RCC 7860 (cell line): Measurements from ENCODE around the gene EFNB3.

Source experiments
- DNase-seq: peaks from one replicate; pipeline ENCODE4 v3.0.0-alpha.2; 2015; ENCODE audit warnings: low spot score
- FAIRE-seq: peaks from 2 replicates; lab custom pipeline; 2012; peaks lifted over from hg19 to GRCh38; lab: Jason Lieb, UNC

EFNB3 gene

GRCh38 chr17:7697828-7698588, 7.0 kb upstream of the EFNB3 start:
- DNase-seq (no peak), FAIRE-seq (no peak)

GRCh38 chr17:7700510-7700909, 4.5 kb upstream of the EFNB3 start:
- FAIRE-seq (no peak), DNase-seq (no peak)

GRCh38 chr17:7701681-7702080, 3.3 kb upstream of the EFNB3 start:
- DNase-seq: no peak
- FAIRE-seq: no peak

GRCh38 chr17:7702776-7703175, 2.2 kb upstream of the EFNB3 start:
- DNase-seq (no peak), FAIRE-seq (no peak)

- FAIRE-seq (no peak), DNase-seq (no peak)
These were observed 1.2 kb upstream of the EFNB3 start for GRCh38 chr17:7703584-7704479.

GRCh38 chr17:7705269-7706255, 560 bp downstream of the EFNB3 start:
- no peak for FAIRE-seq
- no peak for DNase-seq

GRCh38 chr17:7706631-7707354, 1.8 kb downstream of the EFNB3 start:
- DNase-seq (no peak), FAIRE-seq (no peak)

- FAIRE-seq (no peak), DNase-seq (no peak)
These were observed 2.4 kb downstream of the EFNB3 start for GRCh38 chr17:7707446-7707845.

GRCh38 chr17:7707858-7708750, 3.1 kb downstream of the EFNB3 start:
- FAIRE-seq (no peak), DNase-seq (no peak)

- DNase-seq: no peak
- no peak for FAIRE-seq
These were observed 4.0 kb downstream of the EFNB3 start for GRCh38 chr17:7709031-7709430.

- no peak for DNase-seq
- FAIRE-seq: no peak
These were observed 5.3 kb downstream of the EFNB3 start for GRCh38 chr17:7710301-7710700.

- no peak for DNase-seq
- FAIRE-seq: no peak
These were observed 6.2 kb downstream of the EFNB3 start for GRCh38 chr17:7711051-7711755.

- FAIRE-seq (no peak), DNase-seq (no peak)
These were observed 7.2 kb downstream of the EFNB3 start for GRCh38 chr17:7712111-7712771.

- FAIRE-seq (no peak), DNase-seq (no peak)
These were observed 8.8 kb downstream of the EFNB3 start for GRCh38 chr17:7713782-7714181.

GRCh38 chr17:7714721-7715594, 10.0 kb downstream of the EFNB3 start:
- DNase-seq: no peak
- no peak for FAIRE-seq

GRCh38 chr17:7715936-7716886, 11.2 kb downstream of the EFNB3 start:
- no peak for FAIRE-seq
- DNase-seq: no peak
